Duodenal mucosa (tissue), 2 donors: ENCODE results near the gene SORBS2.

Experiments used
- H3K27ac ChIP-seq: one replicate; pipeline ENCODE4 v1.7.0; 2013; ENCODE audit warnings: low read depth, low read length
- H3K27me3 ChIP-seq, 2 donors: one replicate each; pipeline ENCODE4 v1.7.0; 2013; ENCODE audit warnings: low read length in 2 of 2, control low read depth in 1 of 2; ENCODE audit not compliant: insufficient read depth in 2 of 2, control insufficient read depth in 1 of 2
- H3K36me3 ChIP-seq, 2 donors: one replicate each; pipeline ENCODE4 v1.7.0; 2013; ENCODE audit warnings: low read length in 2 of 2, control low read depth in 1 of 2; ENCODE audit not compliant: insufficient read depth in 2 of 2, control insufficient read depth in 1 of 2
- H3K4me1 ChIP-seq, 2 donors: one replicate each; pipeline ENCODE4 v1.7.0; 2013; ENCODE audit warnings: low read length in 2 of 2, control low read depth in 1 of 2; ENCODE audit not compliant: insufficient read depth in 2 of 2, control insufficient read depth in 1 of 2
- H3K4me3 ChIP-seq, 2 donors: one replicate each; pipeline ENCODE4 v1.7.0; 2013; ENCODE audit warnings: low read length in 2 of 2, low read depth in 1 of 2
- H3K9ac ChIP-seq, 2 donors: one replicate each; pipeline ENCODE4 v1.7.0; 2013; ENCODE audit warnings: low read length in 2 of 2, low read depth in 1 of 2
- H3K9me3 ChIP-seq, 2 donors: one replicate each; pipeline ENCODE4 v1.7.0; 2013; ENCODE audit warnings: low read length in 2 of 2, control low read depth in 1 of 2; ENCODE audit not compliant: control insufficient read depth in 1 of 2

SORBS2 gene

GRCh38 chr4:185741795-185742194 is 70.2 kb downstream of the SORBS2 start:
- H3K4me3 ChIP-seq = no peak overlapping the region
- H3K4me1 ChIP-seq = peaks cover 4% of the 10 kb centered on the region in 2 donors
- no peak overlapping the region for H3K9ac ChIP-seq
- no peaks in the 10 kb centered on the region for H3K9me3 ChIP-seq
- H3K27ac ChIP-seq = no peak overlapping the region
- no peaks in the 10 kb centered on the region for H3K27me3 ChIP-seq
- H3K36me3 ChIP-seq = no peaks in the 10 kb centered on the region

- no peak overlapping the region for H3K4me3 ChIP-seq
- H3K27ac ChIP-seq = no peak overlapping the region
- peaks cover 4% of the 10 kb centered on the region in 2 donors for H3K4me1 ChIP-seq
- no peak overlapping the region for H3K9ac ChIP-seq
- H3K27me3 ChIP-seq = no peaks in the 10 kb centered on the region
- H3K36me3 ChIP-seq = no peaks in the 10 kb centered on the region
- H3K9me3 ChIP-seq = no peaks in the 10 kb centered on the region
Observed at GRCh38 chr4:185740471-185740873, 71.5 kb downstream of the SORBS2 start.

DNA sequence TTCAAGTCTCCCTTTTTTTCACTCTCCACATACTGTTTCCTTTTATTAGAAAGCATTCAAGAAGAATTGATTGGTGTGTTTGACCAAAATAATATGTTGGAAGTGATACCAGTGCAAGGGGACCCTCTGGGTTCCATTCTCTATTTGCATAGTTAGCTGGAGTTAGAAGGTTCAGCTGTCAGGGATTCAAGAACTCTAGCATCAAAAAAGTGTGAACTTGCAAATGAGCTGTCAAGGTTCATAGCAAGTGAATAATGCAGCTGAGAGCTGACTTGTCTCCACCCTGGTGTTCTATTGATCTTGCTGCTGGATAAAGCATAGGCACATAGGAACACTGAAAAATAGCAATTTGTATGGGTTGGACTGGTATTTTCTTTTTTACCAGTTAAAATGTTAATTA is 73.2 kb downstream of the SORBS2 start:
- H3K4me1 ChIP-seq = peaks cover 4% of the 10 kb centered on the region in 2 donors
- H3K4me3 ChIP-seq = no peak overlapping the region
- H3K9me3 ChIP-seq = no peaks in the 10 kb centered on the region
- H3K9ac ChIP-seq = no peak overlapping the region
- H3K27me3 ChIP-seq = no peaks in the 10 kb centered on the region
- no peak overlapping the region for H3K27ac ChIP-seq
- H3K36me3 ChIP-seq = no peaks in the 10 kb centered on the region

- H3K4me3 ChIP-seq = no peak overlapping the region
- H3K4me1 ChIP-seq = peaks cover 4% of the 10 kb centered on the region in 2 donors
- no peak overlapping the region for H3K27ac ChIP-seq
- H3K27me3 ChIP-seq = no peaks in the 10 kb centered on the region
- no peaks in the 10 kb centered on the region for H3K9me3 ChIP-seq
- no peak overlapping the region for H3K9ac ChIP-seq
- no peaks in the 10 kb centered on the region for H3K36me3 ChIP-seq
Observed at GRCh38 chr4:185738038-185738552, 73.9 kb downstream of the SORBS2 start.

DNA sequence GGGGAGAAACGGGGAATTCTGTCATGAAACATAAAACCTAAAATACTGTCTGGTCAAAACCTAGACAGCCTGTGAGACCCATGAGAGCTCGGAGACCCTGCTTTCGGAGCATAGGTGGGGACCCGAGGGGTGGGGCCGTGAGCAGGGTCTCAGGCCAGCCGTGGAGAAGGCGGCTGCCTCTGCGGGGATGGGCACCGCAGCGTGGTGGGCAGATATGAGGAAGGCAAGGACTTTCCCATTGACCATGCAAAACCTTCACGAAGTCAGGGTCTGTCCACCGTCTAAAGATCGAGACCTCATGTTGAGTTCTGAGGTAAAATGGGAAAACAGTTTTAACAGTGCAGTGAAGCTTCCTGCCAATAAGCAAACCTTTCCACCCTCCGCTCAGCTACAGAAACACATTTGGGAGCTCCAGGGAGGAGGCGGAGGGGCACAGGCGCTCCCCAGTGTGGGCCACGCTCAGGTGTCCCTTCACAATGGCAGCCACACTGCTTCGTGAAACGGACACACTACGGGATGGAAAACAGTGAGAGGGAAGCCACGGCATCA is 74.4 kb downstream of the SORBS2 start:
- H3K9ac ChIP-seq = no peak overlapping the region
- peaks cover 4% of the 10 kb centered on the region in 2 donors for H3K4me1 ChIP-seq
- H3K36me3 ChIP-seq = no peaks in the 10 kb centered on the region
- no peak overlapping the region for H3K27ac ChIP-seq
- no peak overlapping the region for H3K4me3 ChIP-seq
- H3K9me3 ChIP-seq = no peaks in the 10 kb centered on the region
- H3K27me3 ChIP-seq = no peaks in the 10 kb centered on the region

- Histone ChIP-seq H3K9me3 (no peaks in the 10 kb centered on the region), H3K27ac (no peak overlapping the region), H3K4me1 (peaks cover 4% of the 10 kb centered on the region in 2 donors), H3K9ac (no peak overlapping the region), H3K27me3 (no peaks in the 10 kb centered on the region), H3K36me3 (no peaks in the 10 kb centered on the region), H3K4me3 (no peak overlapping the region)
Observed at GRCh38 chr4:185736882-185737281, 75.1 kb downstream of the SORBS2 start.

DNA sequence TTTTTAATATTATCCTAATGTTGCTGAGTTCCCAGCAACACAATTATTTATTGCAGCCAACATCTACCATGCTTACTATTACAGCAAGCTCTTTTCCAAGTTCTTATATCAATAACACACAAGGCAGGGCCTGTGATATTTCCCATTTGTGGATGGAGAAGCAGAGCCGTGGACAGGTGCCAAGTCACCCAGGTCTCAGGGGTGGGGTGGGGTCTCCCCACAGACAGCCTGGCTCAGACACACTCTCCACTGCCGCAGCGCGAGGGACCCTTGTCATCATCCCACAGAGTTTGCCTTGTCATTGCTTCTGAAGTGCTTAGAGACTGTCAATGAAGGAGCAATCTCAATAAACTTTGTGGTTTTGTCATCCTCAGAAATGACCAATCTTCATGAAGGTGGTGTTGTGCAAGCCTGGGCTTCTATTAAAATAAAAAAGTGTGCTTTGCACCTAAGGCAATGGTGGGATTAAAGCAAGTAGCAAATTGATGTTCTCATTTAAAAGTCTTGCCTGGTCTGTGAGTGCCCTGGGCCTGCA is 76.1 kb downstream of the SORBS2 start:
- Histone ChIP-seq H3K27ac (no peak overlapping the region), H3K36me3 (no peaks in the 10 kb centered on the region), H3K27me3 (no peaks in the 10 kb centered on the region), H3K4me1 (peaks cover 4% of the 10 kb centered on the region in 2 donors), H3K9ac (no peak overlapping the region), H3K4me3 (no peak overlapping the region), H3K9me3 (no peaks in the 10 kb centered on the region)

- no peak overlapping the region for H3K27ac ChIP-seq
- no peak overlapping the region for H3K4me3 ChIP-seq
- H3K36me3 ChIP-seq = no peaks in the 10 kb centered on the region
- no peaks in the 10 kb centered on the region for H3K27me3 ChIP-seq
- no peaks in the 10 kb centered on the region for H3K9me3 ChIP-seq
- no peak overlapping the region for H3K9ac ChIP-seq
- peaks cover 4% of the 10 kb centered on the region in 2 donors for H3K4me1 ChIP-seq
Observed at GRCh38 chr4:185734930-185735329, 77.1 kb downstream of the SORBS2 start.

DNA sequence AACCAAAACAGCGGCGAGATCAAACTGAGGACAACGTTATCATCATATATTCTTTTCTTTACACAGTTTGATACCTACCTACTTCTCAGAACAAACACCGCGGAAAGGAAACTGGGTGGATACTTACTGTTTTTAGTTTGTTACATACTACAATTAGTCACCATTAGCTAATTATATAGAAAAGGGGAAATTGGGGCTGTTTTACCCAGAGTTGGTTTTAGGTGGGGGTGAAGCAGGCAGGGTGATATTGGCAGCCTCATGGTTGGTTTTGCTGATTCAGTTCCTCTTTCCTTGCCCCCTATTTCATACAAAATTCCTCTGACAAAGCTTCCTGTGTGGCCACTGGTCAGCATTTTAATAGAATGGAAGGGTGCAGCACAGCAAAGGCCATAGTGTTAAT is 77.8 kb downstream of the SORBS2 start:
- no peak overlapping the region for H3K27ac ChIP-seq
- no peak overlapping the region for H3K4me3 ChIP-seq

GRCh38 chr4:185730849-185731608 is 81.0 kb downstream of the SORBS2 start:
- no peaks in the 10 kb centered on the region for H3K27me3 ChIP-seq
- H3K36me3 ChIP-seq = no peaks in the 10 kb centered on the region
- H3K4me3 ChIP-seq = no peak overlapping the region
- H3K27ac ChIP-seq = no peak overlapping the region
- H3K9me3 ChIP-seq = no peaks in the 10 kb centered on the region
- no peaks in the 10 kb centered on the region for H3K4me1 ChIP-seq
- H3K9ac ChIP-seq = no peak overlapping the region

More for the DNA sequence above, 77.8 kb downstream of the SORBS2 start:
- no peaks in the 10 kb centered on the region for H3K9me3 ChIP-seq
- H3K36me3 ChIP-seq = no peaks in the 10 kb centered on the region
- H3K4me1 ChIP-seq = peaks cover 4% of the 10 kb centered on the region in 2 donors
- no peaks in the 10 kb centered on the region for H3K27me3 ChIP-seq
- no peak overlapping the region for H3K9ac ChIP-seq
